Skin epidermis (tissue), 12 donors: ENCODE results near the gene ADAM15.
A peak's percentile ranks its signal among the peaks of the same experiment; 100 is the strongest.

Experiments
- H3K27ac ChIP-seq, 21 experiments: fragments of 200-600 bp; sonication (generic) in 11 of 21; one replicate each; pipeline ENCODE4 v1.5.0; 2020; ENCODE audit warnings: mild to moderate bottlenecking in 3 of 21, inconsistent platforms in 2 of 21, moderate library complexity in 2 of 21
- H3K4me3 ChIP-seq, 7 experiments: fragments of 200-600 bp; sonication (generic) in 2 of 7; one replicate each; pipeline ENCODE4 v1.5.0; 2020; ENCODE audit warnings: inconsistent platforms in 2 of 7, mild to moderate bottlenecking in 2 of 7, moderate library complexity in 1 of 7

Gene ADAM15

DNA sequence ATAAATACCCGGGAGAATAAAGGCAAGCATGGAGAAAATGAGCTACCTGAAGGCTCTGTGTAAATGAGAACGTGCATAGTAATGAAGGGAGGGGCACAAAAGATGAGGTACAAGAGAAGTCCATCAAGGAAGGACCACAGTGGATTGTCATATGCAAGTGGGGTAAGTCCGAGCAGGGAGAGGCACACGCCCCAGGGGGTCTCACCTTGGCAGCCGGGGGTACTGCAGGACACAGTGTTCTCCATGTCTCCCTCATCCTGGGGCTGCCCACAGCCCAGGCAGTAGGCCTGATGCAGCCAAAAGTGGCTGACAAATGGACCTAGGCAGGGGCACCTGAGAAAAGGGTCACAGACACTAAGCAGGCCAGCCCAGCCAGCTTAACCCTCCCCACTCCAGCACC, 27.5 kb upstream of the ADAM15 start:
- H3K27ac ChIP-seq, result no peak overlapping the region
- no peak overlapping the region for H3K4me3 ChIP-seq

DNA sequence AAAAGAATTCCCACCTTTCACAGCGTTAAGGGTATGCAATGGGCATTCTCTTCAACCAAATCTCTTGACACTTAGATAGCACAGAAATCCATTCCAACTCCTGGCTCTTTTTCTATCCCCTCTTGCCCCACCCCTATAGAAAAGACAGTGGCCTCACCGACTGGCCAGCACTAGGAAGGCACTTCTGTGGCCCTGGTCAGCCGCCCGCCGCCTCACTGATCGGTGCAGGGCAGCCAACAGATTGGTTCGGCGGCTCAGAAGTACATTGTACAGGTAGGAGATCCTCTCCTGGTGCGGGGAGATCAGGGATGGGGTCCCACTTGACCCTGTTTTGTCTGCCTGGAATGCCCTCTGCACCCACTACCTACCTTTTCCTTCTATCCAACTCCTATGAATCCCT, 26.8 kb upstream of the ADAM15 start:
- H3K27ac ChIP-seq, result no peak overlapping the region
- H3K4me3 ChIP-seq, result no peak overlapping the region

DNA sequence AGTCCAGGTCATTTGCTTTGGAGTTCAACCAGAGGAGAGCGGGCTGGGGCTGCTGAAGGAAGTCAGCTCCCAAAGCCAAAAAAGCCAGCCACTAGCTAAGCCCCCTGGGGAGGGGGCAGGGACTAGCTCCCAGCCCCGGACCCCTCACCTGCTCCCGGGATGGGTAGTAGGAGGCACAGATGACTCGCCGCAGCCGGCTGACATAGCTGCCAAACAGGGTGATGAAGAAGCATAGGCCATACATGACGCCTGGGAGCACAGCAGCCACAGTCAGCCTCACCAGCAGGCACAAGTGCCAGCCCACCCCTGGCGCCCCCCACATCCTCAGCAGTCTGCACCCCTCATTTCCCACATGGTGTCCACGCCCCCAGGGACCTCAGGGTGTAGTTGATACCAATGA, 25.0 kb upstream of the ADAM15 start:
- Histone ChIP-seq H3K27ac (no peak overlapping the region), H3K4me3 (no peak overlapping the region)

DNA sequence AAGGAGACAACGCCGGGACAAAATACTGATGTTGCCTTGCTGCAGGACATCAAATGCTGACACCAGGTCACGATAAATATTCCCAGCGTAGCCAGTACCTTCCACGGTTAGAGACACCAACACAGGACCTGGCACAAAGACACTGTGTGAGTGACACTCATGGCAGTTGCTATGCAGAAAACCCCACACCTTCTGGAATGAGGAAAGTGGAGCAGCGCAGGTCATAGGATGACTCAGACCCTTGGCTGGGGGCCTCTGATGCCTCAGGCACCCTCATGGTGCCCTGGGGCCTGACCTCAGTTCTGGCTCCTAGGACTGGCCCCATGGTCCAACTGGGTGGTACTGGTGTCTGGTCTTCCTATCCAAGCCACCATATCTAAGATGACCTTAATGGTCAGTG, 24.5 kb upstream of the ADAM15 start:
- no peak overlapping the region for H3K4me3 ChIP-seq
- no peak overlapping the region for H3K27ac ChIP-seq

DNA sequence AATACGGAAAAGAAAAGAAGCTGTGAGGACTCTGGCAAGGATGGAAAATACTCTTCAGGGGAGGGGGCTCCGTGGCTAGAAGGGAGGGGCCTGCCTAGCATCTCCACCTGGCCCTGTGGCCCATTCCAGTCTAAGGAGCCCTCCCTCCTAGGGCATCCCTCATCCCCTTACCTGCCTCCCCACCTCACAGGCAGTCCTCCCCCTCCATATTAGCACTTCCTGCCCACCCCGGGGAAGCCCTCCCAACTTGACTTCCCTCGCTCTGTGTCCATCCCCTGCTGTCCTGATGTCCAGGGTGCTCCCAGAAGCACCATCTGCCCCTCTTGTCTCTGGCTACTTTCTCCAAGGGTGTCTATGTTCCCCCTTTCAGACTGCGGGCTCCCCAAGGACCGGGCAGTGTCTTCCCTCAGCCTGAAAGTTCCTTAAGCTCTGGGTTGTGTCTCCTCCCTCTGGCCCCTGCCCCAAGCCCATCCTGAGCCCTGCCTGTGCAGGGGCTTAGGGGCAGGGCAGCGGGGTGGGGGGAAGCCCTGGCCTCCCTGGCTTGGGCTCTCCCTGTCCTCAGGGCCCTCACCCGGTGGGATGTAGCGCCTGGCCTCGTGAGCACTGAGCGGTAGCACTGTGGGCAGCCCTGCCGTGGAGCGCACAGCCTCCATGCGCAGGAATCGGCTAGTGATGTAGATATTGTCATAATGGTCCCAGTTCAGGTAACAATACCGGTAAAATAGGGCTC, 21.4 kb upstream of the ADAM15 start:
- Histone ChIP-seq H3K27ac (no peak overlapping the region), H3K4me3 (no peak overlapping the region)

DNA sequence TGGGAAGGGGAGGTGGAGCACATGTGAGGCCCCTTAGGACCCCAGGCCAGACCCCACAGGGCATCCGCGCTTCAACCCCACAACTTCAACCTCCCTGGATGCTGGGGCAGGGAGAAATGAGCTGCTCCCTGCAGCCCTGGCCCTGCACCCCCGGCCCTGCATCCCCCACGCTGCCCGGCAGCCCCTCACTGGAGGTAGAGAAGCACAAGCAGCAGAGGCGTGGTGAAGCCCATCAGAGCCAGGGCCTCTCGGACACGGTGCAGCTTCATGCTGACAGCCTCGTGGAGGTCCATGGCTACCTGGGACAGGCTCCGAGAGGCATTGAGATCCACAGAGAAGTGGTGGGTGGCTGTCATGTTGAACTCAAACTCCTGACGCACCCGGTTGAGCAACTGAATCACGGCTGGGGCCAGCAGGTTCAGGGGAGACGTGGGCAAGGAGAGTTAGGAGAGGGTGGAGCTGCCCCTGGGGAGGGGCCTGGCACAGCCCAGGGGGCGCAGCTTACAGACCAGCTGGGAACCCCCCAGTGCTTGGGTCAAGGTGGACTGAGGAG, 20.8 kb upstream of the ADAM15 start:
- Histone ChIP-seq H3K27ac (no peak overlapping the region), H3K4me3 (no peak overlapping the region)

DNA sequence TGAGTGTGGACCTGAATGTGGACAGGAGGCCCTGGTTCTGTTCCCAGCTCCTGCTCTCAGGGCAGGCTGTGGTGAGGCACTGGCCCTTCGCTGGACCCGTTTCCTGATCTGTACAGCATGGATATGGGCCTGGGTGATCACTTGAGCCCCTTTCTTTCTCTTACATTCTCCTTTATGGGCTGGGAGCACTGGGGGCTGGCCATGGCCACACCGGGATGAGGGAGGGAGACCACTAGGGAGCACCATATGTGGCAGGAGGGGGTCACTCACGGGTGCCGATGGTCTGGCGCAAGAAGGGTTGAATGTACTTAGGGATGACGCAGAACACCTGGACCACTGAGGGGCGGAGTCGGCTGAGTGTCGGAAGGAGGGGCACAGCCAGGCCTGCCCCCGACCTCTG, 20.2 kb upstream of the ADAM15 start:
- no peak overlapping the region for H3K4me3 ChIP-seq
- no peak overlapping the region for H3K27ac ChIP-seq

DNA sequence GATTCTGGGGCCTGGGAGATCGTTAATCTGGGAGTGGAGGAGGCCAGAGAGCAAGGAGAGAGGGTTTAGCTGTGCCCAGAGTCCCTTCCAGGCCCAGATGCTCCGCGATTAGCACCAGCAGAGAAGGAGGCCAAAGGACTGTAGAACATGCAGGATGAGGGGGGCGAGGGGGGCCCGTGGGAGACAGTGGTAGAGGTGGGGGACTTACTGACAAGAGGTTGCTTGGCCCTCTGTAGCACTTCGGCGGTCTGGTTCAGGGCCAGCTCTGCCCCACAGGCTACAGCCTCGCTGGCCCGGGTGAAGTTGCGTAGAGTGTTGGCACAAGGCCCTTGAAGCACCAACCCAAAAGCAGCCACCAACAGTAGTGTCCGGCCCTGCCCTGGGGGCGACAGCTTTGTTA, 18.2 kb upstream of the ADAM15 start:
- no peak overlapping the region for H3K4me3 ChIP-seq
- no peak overlapping the region for H3K27ac ChIP-seq

DNA sequence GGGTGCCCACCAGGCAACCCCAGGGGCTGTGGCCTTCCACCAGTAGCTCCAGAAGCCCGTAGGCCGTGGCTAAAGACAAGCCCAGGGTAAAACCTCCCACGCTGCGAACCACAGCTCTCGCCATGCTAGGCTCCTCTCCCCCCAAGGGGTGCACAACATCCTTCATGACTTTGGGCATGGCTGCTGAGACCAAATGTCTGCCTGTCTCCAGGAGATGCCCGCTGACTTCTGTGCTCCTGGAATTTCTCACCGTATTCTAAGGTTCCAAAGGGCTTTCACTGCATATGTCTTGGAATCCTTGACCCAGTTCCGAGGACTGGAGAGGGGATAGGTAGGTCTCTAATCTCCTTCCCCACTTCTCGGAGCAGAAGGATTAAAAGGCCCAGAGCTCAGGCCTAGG, 17.6 kb upstream of the ADAM15 start, which contains the start of the genes DCST1 and DCST2:
Gene DCST1, plus strand, starts transcription at position 301 of the 400 bp plus-strand sequence. CDS start 213 bp downstream, outside the sequence.
Gene DCST2, minus strand, starts transcription at position 258 of the 400 bp plus-strand sequence. Its CDS starts 80 bp downstream, at position 178.
- no peak within 1 kb of the TSS for H3K27ac ChIP-seq
- H3K4me3 ChIP-seq, result no peak within 1 kb of the TSS

DNA sequence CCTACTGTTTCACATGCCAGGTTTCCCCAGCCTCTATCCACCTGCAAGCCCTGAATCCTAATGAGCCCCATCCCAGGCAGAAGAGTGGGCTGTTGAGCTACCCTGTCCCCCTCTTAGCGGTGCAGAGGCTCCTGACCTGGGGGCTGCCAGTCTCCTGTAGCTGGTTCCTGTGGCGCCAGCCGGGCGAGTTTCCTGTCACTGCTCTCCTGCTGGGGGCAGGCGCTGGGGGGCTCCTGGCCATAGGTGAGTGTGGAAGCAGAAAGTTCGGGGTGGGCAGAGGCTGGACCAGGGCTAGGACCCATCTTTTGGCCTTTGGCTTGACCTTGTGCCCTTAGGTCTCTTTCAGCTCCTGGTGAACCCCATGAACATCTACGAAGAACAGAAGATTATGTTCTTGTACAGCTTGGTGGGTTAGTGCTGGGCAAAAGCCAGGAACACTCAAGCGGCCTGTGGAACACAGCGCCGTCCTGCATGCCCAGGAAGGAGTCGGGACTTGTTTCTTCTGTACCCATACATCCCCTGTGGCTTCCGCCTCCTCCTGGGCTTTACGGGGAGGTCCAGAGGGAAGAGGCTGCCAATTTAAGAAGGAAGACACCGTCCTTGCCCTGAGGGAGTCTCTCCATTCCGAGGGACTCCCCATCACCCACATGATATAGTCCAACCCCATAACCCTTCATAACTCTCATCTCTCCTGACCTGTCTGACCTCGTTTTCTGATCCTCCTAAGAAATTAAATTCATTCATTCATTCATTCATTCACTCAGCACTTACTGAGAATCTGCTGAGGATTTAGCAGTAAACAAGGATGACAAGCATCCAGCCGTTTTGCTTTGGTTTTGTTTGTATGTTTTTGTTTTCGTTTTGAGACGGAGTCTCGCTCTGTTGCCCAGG, 16.6 kb upstream of the ADAM15 start:
- Histone ChIP-seq H3K27ac (no peak overlapping the region), H3K4me3 (no peak overlapping the region)

DNA sequence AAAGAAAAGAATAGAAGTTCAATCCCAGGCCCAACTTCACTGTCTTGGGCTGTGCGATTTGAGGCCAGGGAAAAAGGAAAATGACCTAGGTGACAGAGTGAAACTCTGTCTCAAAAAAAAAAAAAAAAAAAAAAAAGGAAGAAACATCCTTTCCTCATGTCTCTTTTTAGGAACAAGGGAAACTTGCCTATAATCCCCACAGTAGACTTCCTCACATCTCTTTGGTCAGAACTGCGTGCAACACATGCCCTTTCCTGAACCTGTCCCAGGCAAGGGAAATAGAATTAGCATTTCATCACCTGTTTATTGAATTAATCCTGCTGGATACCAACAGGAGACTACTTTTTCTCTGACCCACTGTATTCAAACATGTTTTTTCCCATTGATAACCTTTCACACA, 15.2 kb upstream of the ADAM15 start:
- H3K27ac ChIP-seq, result no peak overlapping the region
- no peak overlapping the region for H3K4me3 ChIP-seq

DNA sequence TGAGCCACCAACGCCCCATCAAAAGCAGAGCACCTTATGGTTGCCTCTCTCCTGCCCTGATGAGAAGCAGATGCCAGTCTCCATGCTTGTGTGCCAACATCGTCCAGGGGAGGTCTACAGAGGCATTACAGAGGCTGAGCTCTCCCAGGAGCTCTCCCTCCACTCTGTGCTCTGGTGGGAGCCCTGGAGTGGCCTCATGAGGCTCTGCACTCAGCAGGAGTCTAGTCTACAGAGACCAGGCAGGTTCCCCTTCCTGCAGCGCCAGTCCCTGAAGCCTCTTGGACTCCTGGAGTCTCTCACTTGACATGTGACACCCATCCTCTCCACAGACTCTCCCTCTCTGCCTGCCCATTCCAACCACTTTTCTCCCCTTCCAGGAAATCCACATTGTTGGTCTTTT, 14.1 kb upstream of the ADAM15 start:
- Histone ChIP-seq H3K4me3 (no peak overlapping the region), H3K27ac (peak overlapping the region in 4 of 21 experiments; percentile 64 to 83 (median 74))

DNA sequence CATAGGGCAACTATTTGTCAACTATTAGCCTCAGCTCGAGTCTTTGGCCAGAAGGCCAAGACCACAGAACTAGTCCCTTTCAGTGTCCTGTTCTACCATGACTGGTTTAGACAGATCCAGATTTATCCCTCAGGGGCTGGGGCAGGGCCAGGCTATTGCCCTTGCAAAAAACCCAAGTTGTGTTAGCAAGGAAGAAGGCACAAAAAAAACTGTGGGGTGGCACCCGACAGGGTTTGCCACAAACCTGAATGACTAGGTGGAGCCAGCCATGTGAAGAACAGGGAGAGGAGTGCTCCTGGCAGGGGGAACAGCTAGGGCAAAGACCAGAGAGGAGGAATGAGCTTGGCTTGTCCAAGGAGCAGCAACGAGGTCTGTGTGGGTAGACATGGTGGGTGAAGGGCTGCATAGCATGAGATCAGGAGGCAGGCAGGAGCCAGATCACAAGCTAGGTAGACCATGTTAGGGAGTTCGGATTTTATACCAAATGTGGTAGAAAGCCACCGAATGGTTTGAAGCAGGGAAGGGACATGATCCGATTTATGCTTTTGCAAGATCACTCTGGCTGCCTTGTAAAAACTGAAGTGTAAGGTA, 13.2 kb upstream of the ADAM15 start:
- Histone ChIP-seq H3K4me3 (no peak overlapping the region), H3K27ac (peak overlapping the region in 18 of 21 experiments; percentile 56 to 86 (median 68))

DNA sequence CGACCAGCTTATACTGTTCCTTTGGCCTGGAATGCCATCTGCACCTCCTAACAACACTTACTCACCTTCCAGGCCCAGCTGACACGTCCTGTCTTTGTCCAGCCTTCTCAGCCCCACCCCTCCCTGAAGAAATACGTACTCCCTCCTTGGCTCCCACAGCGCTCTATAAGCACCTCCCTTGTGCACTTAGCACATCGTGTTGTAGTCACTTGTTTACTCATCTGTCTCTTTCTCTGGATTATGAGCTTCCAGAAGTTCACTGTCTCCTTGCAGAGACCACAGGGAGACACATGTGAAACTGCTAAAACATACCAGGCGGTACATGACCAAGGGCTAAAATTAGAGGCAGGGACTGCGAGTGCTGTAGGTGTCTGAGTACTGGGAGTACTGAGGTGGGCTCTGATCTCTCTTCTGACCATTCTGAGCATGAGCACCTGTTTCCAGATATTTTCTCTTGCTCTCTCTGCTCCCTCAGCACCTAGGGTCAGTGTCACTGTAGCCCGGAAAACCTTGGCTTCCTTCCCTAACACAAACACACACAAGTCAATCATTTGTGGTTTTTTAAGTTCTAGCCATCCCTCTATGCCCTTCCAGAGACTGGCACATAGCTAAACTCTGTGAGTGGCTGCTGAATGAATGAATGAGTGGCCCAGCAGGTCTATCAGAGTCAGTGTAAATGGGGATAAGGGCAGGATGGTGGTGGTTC, 12.4 kb upstream of the ADAM15 start:
- Histone ChIP-seq H3K27ac (peak overlapping the region in 20 of 21 experiments; percentile 32 to 86 (median 70)), H3K4me3 (no peak overlapping the region)

DNA sequence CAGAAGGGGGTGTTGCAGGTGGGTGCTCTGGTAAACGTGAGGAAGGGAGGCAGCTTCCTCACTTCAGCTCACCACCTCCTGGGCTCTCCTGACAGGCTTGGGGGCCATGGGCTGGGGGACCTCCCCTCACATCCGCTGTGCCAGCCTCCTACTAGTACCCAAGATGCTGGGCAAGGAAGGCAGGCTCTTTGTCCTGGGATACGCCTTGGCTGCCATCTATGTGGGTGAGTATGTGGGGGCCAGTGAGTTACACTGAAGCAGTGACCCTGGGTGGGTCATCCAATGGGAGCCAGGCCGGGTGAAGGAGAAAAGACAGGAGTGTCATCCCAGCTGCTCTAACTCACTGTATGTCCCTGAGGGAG, 11.8 kb upstream of the ADAM15 start:
- Histone ChIP-seq H3K4me3 (no peak overlapping the region), H3K27ac (peak overlapping the region in 17 of 21 experiments; percentile 9 to 86 (median 64))

DNA sequence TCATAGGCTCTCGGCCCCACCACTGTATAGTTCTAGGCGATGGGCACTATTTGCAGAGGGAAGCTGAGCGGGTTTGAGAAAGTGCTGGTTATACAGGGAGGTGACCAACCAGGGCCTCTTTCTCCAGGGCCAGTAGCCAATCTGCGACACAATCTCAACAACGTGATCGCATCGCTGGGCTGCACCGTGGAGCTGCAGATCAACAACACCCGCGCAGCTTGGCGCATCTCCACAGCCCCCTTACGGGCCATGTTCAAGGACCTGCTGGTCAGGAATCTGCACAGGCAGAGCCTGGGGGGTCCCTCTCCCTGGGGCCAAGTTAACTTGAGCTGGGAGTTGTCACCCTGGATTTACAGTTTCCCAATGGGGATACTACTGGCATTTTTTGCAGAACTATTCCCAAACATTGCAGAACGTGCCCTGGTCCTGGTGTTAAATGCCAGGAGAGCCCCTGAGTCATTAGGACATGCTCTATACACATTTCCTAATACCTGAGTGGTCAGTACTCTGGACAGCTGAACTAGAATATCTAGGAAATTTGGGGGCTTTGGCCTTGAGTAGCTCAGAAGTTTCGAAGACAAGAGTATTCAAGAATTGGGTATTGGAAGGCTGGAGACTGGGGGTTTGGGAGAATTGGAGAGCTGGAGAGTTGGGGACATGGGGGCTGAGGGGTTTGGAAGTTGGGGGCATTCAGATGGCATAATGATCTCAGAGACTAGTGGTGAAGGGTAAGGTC, 10.6 kb upstream of the ADAM15 start:
- Histone ChIP-seq H3K4me3 (no peak overlapping the region), H3K27ac (peak overlapping the region in 1 of 21 experiments; percentile 10)

DNA sequence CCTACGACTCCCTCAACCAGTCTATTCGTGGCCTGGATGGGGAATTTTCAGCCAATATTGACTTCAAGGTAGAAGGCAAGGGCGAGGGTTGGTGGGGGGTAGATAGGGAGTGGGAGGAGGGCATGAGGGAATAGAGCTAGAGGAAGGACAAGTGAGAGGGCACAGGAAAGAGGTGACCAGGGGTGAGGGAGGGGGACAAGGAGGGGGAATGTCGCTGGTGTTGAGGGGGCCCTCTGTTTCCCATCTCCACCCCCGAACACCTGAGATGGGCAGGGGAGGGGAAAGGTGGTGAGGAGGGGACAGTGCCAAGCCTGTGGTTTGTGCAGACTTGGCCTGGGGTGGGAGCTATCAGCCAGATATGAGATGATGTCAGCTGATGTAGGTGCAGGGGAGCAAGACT, 8.3 kb upstream of the ADAM15 start:
- H3K27ac ChIP-seq, result no peak overlapping the region

DNA sequence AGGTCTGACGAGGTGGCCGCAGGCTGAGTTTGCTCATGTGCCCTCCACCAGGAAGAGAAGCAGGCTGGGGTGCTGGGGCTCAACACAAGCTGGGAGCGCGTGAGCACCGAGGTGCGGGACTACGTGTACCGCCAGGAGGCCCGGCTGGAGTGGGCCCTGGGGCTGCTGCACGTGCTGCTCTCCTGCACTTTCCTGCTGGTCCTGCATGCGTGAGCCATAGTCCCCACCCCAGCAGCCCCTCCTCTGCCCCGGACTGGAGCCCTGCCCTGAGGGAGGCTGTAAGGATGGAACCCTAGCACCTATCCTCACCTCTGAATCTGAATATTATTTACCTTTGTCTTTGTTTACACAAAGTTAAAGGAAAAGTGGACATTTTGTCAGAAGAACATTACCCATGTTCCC, 7.8 kb upstream of the ADAM15 start:
- Histone ChIP-seq H3K4me3 (no peak overlapping the region), H3K27ac (no peak overlapping the region)

More for the DNA sequence above, 8.3 kb upstream of the ADAM15 start:
- no peak overlapping the region for H3K4me3 ChIP-seq

DNA sequence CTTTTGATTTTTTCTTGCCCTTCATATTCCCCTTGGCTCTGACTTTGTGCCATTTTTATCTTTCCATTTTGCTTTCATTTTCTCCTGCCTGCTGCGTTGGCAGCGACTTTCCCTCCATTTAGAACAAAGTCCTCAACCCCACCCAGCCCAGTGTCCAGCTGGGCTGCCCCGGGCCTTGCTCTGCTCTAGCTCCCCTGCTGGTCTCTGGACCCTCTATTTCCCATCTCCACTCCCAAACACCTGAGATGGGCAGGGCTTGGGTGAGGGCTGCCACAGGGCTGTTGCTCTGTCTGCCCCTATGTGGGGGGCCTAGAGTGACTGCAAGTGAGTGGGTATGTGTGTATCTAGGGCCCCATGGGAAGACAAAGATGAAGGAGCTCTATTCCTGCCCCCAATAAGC, 7.3 kb upstream of the ADAM15 start:
- H3K27ac ChIP-seq, result peak overlapping the region in 1 of 21 experiments; percentile 10

More for the DNA sequence above, 7.3 kb upstream of the ADAM15 start:
- H3K4me3 ChIP-seq, result no peak overlapping the region
